Adrenal gland (tissue), 5 donors: Measurements from ENCODE around the gene CZIB.

Experiments used
- CTCF ChIP-seq, 6 experiments: fragments of 450-650 bp in 4 of 6; fragments of 200-600 bp in 2 of 6; sonication (generic) in 1 of 6; IDR thresholded peaks; 1 replicate in 5 of 6; 2 replicates in 1 of 6; pipeline versions ENCODE4 v1.5.1 to v1.8.0; 2016 to 2021; ENCODE audit warnings: antibody characterized with exemption in 6 of 6, mild to moderate bottlenecking in 2 of 6, moderate library complexity in 1 of 6
- POLR2A ChIP-seq, 2 donors: fragments of 450-650 bp; IDR thresholded peaks; one replicate each; pipeline ENCODE4 v1.6.1; 2017; ENCODE audit warnings: antibody characterized with exemption in 2 of 2, mild to moderate bottlenecking in 2 of 2, moderate library complexity in 1 of 2
- donor health status: DM: no; HTN: no; CAD: no.

GRCh38 chr1:53258216-53258615, 37.8 kb upstream of the CZIB start:
- TF ChIP-seq CTCF (IDR thresholded peaks at IDR 0.05): no peak
- TF ChIP-seq POLR2A (IDR thresholded peaks at IDR 0.05): no peak
